Left renal cortex interstitium (tissue), 4 donors: ENCODE data around the gene WIPF2. TPM values are rescaled to one million over a fixed set of nuclear protein-coding genes. Genes with fewer than 3 reads are reported as not detected.
A peak's percentile ranks its signal among the peaks of the same experiment; 100 is the strongest.

Experiments used
- DNase-seq, 4 donors: peaks; one replicate each; pipeline ENCODE4 v3.0.0-alpha.2; 2013; ENCODE audit warnings: low read depth in 4 of 4, low spot score in 2 of 4, missing footprints in 1 of 4
- polyA plus RNA-seq, 4 donors: library from polyadenylated mRNA; unstranded; fragments of 120-200 nt; gene quantifications; one replicate each; pipeline ENCODE4 v1.2.1, GENCODE V29; 2013; ENCODE audit not compliant: insufficient read length in 4 of 4

WIPF2 gene
- polyA plus RNA-seq, 4 donors, result 26.1 to 32.8 (median 29.1) TPM

DNA sequence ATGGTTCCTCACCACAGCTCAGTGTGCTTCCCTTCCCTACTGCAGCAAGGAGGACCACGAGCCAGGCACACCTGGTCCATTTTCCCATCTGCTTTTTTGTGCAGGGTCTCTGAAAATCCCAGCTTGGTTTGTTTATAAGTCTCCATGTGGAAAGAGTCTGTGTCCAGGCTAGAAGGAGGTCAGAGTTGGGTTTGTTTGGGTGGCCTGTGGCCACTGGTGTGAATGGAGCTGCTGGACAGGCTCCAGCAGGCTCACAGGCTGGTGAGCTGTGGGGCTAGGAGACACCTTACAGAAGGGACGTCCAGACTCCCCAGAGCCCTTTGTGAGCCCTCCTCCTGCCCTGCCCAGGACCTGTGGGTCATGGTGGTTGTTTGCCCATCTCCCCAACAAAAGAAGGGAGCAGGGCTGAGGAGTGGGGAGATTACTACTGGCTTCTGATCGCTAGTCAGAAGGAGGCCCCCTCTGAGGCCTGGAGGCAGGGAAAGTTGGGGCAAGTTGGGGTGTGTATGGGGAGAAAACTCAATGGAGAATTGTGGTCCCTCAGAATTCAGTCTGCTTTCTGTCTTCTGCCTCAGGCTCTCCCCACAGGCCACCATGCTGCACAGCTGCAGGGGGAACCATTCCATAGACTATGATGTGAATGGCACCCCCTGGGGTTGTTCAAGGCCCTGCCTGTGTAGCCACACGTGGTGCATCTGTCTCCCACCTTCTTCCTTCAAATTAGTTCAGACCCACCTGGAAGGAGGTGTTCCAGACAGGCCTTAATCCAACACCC, 94.0 kb downstream of the WIPF2 start:
- DNase-seq, result no peak

DNA sequence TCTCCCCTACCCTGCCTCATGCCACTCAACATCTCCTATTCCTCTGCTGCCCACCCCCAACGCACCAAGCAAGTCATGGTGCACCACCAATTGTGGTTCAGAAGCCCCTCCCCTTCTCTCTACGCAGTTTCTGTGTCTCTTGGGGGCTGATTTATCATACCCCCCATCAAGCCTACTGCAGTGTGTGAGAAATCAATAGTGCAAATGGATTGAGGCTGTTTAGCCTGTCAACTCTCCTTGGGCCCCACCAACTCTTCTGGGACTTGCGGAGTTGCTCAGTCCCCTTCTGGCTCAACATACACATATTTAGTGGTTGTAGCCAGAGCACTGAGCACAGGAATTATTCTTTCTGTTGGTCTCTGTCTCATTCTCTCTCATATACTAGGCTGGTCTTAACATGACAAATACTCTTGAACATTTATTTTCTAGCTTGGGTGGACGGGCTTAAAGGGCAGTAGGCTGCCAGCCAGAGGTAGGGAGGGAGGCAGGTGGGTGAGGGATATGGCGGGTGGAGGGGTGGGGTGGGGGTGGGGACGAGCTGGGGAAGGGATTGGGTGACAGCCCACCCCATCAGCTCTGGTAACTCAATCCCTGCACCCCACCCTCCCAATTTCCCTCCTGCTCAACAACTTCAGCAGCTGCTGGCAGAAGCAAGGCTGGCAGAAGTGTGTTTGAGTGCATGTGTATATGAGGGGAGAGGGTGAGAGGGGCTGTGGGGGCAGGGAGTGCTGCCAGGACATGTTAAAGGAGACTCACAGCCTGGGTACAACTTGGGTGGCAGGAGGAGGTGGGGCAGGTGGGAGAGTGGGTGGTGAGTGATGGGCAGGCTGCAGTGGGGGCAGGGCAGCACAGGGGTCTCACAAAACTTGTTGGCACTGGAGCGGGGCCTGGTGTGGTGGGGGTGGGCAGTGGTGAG, 94.8 kb downstream of the WIPF2 start:
- no peak for DNase-seq

DNA sequence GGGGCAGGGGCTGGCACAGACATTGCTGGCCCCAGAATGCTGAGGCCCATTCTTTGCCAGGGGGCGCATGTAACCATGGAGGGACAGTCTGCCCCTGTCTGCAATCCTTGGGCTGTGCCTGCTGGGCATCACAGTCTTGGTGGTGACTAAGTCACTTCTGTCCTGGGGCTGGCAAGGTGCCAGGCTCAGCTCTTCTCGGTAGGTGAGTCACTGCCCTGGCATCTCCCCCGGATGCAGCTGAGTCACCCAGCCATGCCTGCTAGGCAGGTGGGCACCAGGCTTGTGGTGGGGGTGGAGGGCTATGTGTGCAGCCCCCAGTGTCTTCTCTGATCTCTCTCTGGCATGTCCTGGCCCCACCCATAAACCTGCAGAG, 95.5 kb downstream of the WIPF2 start:
- no peak for DNase-seq

DNA sequence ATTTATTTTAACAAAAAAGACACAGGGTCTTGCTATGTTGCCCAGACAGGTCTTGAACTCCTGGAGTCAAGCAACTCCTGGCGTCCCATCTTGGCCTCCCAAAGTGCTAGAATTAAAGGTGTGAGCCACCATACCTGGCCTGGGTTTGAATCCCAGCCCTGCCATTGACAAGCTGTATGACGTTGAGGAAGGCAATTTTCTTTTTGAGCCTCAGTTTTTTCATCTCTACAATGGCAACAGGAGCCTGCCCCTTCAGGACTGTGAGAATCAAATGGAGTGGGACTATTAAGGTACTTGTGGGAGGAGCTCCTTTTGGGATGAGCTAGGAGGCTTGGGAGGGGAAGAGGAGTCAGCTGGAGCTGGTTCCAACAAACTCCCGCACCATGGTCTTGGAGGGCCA, 96.1 kb downstream of the WIPF2 start:
- no peak for DNase-seq

DNA sequence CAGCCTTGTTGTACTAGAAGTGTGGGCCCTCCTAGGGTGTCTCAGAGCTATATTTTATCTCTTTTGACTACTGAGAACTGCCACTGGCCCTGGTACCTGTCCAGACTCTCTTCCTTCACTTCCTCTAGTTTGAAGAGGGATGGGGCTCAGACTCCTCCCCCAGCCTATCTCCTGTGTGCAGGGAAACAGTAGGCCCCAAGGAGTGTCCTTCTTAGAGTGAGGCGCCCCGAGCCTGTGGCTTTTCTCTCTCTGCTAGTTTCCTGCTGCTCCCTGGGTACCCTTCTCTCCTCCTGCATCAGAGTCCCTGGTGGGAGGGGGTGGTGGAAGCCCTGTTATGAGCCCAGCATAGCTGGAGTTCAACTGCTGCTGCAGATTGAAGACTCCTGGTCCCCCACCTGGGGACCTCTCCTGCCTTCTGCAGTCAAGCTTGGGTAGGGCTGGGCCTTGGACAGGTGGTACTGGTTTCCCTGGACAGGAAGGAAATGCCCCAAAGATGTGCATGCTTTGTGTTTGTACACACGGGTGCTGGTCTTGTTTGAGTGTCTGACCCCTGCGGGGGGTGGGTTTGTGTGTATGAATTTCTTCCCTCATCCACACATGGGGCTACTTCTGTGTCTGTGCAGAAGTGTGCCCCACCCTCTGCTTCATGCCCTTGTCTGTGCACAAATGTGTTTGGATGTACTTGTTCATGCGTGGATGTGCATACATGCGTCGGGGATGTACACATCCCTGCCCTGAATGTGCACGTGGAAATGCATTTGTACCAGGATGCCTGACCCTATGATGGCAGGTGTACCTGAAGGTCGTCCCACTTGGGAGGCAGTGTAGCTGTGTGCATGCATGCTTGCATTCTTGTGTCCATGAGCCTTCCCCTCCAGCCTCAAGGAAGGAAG, 96.8 kb downstream of the WIPF2 start:
- DNase-seq, result no peak

DNA sequence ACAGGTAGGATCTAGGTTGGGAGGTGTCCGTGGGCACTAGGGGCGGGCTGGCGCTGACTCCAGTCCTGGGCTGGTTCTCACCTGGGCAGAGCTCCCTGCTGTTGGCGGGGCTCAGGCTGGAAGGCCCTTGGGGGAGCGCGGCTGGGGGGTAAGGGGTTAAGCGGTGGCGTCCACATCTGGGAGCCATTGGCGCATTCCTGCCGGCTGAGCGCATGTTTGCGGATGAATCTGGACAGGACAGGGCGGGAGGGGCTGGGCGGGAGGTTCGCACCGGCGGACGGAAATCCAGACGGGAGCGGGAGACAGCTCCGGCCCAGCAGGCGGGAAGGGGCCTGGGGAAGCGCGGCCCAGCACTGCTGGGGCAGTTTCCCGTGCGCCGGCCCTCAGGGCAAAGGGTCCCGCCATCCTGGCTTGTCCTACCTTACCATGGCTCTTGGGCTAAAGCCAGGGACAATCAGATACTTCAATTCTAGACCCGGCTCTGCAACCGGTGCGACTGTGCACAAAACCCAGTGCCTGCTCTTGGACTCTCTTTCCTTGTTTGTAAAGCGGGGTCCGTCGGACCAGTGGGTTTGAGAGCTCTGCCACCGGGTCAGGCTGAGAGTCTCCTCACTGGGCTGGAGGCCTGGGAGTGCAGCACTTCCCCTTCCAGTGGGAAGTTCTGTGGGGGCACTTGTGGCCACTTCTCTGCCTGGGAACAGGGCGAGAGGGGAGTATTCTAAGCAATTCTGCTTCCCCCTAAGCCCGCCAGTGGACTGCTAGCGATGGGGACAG, 97.7 kb downstream of the WIPF2 start:
- no peak for DNase-seq

DNA sequence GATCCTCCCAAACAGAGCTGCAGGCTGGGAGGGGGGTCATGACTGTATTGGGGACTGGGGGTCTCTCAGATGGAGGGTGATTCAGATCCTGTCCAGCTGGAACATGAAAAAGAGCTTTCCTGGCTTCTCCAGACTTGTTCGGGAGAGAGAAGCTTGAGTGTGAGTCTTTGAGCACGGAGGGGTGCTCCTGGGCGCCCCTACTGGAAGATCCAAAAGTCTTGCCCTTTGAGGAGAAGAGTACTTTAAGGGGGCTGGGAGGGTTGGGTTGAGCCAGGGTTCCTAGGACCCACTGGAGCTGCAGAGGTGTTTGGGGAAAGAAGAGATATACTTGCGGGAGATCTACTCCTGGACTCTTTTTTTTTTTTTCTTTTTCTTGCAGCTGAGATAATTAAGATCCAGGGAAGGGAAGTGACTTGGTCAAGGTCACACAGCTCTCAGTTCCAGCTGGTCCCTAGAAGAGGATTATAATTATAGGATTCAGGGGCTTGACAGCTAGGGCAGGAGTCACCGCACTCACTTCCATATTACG, 98.3 kb downstream of the WIPF2 start:
- DNase-seq, result no peak

DNA sequence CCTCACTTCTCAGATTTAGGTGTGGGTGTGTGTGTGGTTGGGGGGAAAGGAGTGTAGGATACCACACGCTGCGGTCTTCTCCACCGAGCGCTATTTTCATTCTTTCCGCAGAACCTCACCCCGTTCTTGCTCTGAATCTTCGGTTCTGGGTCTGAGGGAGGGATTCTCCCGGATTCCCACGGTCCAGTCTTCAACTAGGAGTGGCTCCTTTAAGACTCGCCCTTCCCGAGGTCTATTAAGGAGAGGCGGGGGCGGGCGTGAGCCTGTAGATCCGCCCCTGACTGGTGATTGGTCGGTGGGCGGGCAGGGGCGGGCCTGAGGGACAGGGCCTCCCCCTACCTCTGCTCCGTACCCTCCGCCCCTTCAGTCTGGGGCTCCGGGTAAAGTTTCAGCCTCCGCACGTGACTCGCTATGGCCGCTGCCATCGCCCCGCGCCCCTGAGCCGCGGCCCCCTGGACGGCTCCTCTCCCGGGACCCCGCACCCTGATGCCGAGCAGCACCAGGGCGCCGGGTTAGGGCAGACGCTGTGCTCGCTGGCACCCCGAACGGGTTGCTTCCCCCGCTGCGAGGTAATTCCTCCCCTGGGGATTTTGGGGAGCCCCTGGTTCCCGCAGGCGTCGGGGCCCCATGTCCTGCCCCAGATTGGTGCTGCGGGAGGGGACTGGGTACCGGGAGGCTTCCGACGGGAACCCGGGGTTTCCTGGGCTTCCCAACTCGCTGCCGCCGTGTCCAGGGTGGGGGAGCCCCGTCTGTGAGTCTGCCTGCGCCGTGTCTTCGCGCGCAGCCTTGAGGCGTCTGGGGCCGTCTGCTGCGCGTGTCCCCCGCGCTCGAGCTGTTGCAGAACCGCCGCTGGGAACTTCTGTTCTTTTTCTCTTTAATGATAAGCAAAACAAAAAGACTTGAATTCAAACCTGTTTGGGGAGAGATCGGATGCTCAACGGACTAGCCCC, 99.1 kb downstream of the WIPF2 start:
- peak in 3 of 4 donors; percentile 81 to 94 (median 90) for DNase-seq

DNA sequence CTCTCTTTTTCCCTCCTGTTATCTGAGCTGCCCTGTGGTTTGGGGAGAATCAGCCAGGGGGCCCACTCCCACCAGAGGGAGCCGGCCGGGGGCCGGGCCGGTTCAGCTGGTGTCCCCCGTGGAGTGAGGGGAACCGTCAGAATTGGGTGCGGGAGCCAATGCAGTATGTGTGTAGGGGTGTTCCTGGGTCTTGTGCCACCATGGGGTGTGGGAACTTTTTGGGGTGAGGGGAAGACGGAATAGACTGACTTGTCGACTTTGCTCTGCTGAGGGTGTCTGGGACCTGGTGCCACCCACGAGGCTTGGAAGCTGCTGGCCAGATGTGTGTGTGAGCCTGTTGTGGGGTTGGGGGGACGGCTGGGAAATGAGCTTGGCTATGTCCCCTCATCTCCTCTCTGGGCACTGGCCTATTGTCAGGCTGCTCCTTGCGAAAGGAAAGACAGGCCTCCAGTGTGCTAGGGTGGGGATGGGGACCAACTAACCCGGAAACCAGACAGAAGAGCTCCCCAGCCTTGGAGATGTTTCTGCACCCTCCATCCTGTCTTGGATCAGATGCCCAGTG, 99.8 kb downstream of the WIPF2 start:
- DNase-seq, result no peak

DNA sequence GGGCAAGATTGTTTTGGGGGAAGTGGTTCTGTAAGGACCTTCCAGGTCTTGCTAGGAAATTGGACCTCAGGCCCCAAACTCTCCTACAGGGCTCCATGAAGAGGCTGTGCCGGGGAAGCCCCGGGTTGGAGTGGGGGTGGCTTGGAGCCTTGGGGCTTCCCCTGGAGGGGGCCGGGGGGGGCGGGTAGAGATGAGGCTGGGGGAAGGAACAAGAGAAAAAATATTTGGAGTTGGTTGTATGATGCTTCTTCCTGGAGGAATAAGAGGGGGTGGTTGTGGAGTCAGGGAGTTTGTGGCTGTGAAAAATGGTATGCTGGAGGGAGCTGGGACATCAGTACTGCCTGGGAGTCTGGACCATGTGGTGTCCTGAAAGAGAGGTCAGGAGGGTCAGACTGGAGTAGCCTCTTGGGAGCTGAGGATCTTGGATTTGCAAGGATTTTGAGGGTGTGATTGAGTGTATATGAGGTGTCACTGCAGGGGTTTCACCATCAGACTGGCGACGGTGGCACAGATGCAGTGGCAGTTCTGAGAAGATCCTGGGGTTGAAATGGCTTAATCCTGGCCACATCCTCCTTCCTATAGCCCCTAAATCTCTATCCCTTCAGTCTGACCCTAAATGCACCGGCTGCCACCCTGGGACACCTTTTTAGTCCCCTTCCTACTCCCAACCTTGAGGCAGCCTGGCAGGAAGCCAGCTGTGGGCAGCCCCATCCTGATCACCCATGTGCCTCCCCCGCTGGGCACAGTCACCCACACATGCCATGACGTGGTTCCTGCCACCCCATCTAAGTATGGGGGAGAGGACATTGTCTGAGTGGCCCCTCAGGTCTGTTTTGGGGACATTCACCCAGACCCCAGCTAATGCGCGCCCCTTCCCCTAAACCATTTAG, 100.8 kb downstream of the WIPF2 start:
- DNase-seq, result no peak

DNA sequence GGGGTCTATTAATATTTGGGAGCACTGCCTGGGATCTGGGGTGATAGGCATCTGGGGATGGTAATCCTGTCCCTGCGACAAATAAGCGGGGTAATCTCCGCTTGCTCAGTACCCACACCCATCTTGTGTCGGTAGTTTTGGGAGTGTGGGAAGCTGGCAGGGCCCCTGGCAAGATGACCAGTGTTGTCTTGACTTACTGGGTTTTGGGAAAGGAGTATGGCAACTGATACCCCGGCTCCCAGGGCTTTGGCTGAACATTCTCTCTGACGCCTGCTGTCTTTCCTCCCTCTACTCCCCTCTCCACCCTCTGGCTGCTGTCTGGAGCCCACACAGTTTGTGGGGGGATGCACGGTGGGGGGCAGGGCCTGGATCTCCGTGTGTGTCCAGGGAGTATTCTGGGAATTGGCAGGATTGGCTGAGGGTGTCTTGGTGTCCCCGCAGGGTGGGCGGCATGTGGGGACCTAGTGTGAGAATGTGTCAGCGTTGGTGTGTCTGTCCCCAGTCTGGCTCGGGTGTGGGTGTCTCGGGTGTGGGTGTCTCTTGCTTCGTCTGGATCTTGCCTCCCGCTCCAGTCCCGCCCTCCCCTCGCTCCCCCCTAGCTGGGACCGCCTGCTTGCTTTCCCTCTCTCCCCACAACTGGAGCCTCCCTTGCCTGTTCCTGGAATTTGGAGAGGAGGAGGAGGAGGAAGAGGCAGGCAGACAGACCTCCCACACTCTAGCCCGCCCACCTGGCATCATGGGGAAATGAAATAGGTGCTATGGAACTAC, 101.8 kb downstream of the WIPF2 start:
- no peak for DNase-seq

DNA sequence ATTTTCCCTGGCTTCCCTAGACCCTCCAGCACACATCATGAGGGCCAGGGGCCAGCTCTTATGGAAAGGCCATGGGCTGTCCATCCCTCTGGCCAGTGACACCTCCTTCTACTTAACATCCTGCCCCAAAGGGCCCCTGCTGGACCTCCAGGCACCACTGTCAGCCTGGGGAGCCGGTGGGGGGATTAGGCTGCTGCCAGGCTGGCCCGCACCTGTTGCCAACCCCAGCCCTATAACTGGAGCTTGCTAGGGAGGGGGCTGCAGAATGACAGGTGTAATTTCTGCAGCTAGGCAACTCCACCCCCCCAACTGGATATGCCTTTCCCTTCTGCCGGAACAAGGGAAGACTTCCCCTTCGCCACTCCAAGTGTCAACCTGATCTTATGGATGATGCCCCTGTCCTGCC, 102.4 kb downstream of the WIPF2 start:
- no peak for DNase-seq

DNA sequence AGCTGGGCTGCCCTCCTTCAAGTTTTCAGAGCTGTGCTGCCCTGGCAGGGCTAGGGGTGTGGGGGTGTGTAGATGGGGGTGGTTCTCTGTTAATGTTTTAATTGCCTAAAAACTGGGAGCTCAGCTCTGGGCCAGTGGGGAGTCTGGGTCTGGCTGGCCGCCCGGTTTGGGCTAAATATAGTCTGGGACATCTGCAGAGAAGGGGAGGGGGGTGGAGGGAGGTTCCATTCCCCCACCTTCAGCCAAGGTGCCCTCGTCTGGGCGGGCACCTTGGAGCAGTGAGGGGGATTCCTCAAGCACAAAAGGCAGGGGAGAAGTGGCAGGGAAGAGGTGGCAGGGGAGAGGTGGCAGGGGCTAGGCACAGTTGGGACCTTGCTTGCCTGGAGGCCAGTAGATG, 102.9 kb downstream of the WIPF2 start:
- no peak for DNase-seq

DNA sequence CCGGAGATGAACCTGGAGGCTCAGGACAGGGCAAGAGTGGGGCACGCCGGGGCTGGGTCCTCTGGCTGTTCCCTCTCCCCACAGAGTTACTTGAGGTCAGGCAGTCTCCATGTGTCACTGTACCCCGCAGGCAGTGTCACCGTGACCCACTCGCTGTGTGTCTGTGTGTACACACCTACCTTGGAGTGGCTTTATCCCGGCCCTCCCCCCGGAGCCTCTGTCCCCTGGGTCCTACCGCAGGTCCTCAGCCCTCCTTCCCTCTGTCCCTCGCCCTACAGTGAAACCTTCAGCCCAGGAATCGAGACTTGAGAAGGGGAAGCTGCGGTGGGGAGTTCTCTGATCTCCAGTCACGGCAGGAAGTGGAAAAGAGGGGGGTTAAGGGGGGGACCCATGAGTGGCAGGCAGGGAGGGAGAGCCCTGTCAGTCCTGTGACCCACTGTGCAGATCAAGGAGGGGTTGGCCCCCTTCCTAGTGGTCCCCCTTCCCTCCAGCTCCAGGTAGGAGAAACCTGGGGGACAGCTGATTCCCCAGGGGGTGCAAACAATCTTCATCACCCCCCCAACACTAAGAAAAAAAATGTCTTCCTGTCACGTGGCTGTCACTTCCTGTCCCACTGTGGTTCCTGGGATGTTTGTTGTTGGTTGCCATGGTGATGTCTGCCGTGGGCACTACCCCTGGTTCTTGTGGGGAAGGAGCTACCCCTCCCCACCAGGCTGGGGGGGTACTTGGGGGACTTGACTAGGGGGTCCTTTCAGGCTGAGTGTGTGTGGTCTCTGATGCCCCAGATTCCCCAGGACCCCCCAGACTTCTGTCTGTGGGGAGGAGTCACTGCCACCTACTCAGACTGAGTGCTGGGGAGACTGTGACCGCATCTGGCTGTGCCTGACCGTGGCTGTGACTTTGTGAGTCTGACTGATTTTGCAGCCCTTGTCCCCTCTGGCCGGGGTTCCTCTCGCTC, 103.5 kb downstream of the WIPF2 start:
- no peak for DNase-seq
